ENCODE results near the gene PSMB10.
"Not testable (repeated sequence)": the region's sequence is repeated elsewhere in the genome, so short reads cannot be mapped to it uniquely, and the experiment has no call there.

PSMB10 gene

DNA sequence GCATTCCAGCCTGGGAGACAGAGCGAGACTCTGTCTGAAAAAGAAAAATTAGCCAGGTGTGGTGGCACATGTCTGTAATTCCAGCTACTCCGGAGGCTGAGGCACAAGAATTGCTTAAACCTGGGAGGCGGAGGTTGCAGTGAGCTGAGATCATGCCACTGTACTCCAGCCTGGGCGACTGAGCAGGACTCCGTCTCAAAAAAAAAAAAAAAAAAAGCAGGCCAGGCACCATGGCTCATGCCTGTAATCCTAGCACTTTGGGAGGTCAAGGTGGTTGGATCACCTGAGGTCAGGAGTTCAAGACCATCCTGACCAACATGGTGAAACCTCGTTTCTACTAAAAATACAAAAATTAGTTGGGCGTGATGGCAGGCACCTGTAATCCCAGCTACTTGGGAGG, 35.6 kb upstream of the PSMB10 start:
- not testable (repeated sequence) for H3K79me1 ChIP-seq (ENCODE audit: low read depth, low read length); H3K4me1 ChIP-seq (ENCODE audit: control insufficient read depth in 2 of 2, insufficient read depth in 1 of 2, low read depth in 1 of 2, low read length in 2 of 2); H3K23ac ChIP-seq (ENCODE audit: low read depth, low read length, poor library complexity); H3K18ac ChIP-seq (ENCODE audit: low read length); H2AFZ ChIP-seq (ENCODE audit: low read length); H3K36me3 ChIP-seq (replicated peaks in 1 of 2; ENCODE audit: control insufficient read depth in 2 of 2, insufficient read depth in 2 of 2, low read length in 2 of 2); H3K27ac ChIP-seq (replicated peaks; ENCODE audit: low read length); H2BK5ac ChIP-seq (ENCODE audit: low read length); H3K4ac ChIP-seq (ENCODE audit: low read length); H3K14ac ChIP-seq (ENCODE audit: low read length); H3K9me3 ChIP-seq (replicated peaks in 1 of 2; ENCODE audit: control insufficient read depth in 2 of 2, insufficient read depth in 1 of 2, low read depth in 1 of 2, low read length in 2 of 2); H2BK12ac ChIP-seq (ENCODE audit: low read length); H2BK15ac ChIP-seq (ENCODE audit: low read length); H2AK5ac ChIP-seq (ENCODE audit: low read depth, low read length); H3K27me3 ChIP-seq (ENCODE audit: control insufficient read depth in 3 of 3, insufficient read depth in 3 of 3, low read depth in 1 of 3, low read length in 3 of 3); H3K9ac ChIP-seq (ENCODE audit: low read depth, low read length, poor library complexity); H4K8ac ChIP-seq (ENCODE audit: low read depth, low read length); DNase-seq (ENCODE audit: low spot score); H2BK120ac ChIP-seq (ENCODE audit: low read depth, low read length); H4K91ac ChIP-seq (ENCODE audit: low read depth, low read length, poor library complexity); H3K4me2 ChIP-seq (ENCODE audit: insufficient read depth, low read length, poor library complexity, severe bottlenecking); H3K4me3 ChIP-seq (ENCODE audit: low read length in 2 of 2)
- no CpG with 5 or more reads among the region's 7 CpGs for WGBS, 2 donors (ENCODE audit: extremely low coverage in 2 of 2, insufficient read length in 2 of 2, insufficient replicate concordance in 1 of 2)

DNA sequence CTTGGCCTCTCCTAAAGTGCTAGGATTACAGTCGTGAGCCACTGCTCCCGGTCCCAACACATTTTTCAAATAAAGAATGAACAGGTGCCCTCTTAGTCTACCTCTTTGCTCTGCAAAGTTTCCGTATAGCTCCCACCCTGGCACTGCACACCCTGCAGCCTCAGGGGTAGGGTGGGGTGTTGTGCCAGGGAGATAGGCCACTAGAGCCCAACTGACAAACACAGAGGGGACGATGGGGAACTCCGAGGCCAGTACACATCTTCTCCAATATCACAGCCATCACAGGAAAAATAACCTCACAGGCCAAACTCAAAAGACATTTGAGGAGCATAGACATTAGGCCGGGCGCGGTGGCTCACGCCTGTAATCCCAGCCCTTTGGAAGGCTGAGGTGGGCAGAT, 34.5 kb upstream of the PSMB10 start:
- H2AK5ac ChIP-seq (ENCODE audit: low read depth, low read length): no peak overlapping the region

DNA sequence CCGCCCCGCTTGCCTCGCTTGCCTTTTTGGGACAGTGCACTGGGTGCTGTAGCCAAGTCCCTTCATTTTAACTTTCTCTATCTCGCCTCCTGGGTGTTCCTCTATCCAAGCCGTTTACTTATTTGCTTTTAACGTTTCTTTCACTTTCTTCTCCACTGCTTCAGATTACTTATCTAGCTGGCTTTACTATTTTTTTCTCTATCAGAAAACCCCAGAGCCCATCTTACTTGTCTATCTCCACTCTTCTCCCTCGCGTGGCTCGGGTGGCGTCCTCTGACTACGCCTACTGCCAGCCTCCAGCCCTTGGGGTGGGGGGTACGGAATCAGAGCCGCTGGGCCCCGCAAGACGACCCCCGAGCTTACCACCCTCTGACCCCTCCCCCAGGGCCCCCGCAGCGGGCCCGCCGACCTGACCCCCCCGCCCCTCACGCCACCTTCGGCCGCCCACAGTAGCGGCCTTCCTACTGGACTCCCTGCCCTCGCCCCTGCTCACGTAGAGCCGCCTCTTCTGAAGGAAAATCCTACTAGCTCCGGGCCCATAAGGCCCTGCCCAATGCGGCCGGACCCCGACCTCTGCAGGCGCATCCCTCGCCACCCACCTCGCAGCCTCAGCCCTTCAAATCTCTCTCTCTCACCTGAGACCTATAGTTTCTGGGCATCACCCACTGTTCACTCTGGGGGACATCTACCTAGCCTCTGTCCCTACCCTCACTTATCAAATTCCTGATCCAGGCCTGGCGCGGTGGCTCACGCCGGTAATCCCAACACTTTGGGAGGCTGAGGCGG, 32.8 kb upstream of the PSMB10 start:
- Histone ChIP-seq H2AFZ (ENCODE audit: low read length) (peak overlapping the region; percentile 90), H3K18ac (ENCODE audit: low read length) (peak overlapping the region; percentile 94), H3K36me3 (replicated peaks in 1 of 2; ENCODE audit: control insufficient read depth in 2 of 2, insufficient read depth in 2 of 2, low read length in 2 of 2) (peaks cover 0 to 1% of the 10 kb centered on the region in 2 donors), H3K27me3 (ENCODE audit: control insufficient read depth in 3 of 3, insufficient read depth in 3 of 3, low read depth in 1 of 3, low read length in 3 of 3) (no peaks in the 10 kb centered on the region), H3K4me3 (ENCODE audit: low read length in 2 of 2) (peak overlapping the region; percentile 53 to 78), H3K4me2 (ENCODE audit: insufficient read depth, low read length, poor library complexity, severe bottlenecking) (peak overlapping the region; percentile 74), H3K23ac (ENCODE audit: low read depth, low read length, poor library complexity) (peak overlapping the region; percentile 94), H3K4ac (ENCODE audit: low read length) (peak overlapping the region; percentile 86), H3K14ac (ENCODE audit: low read length) (no peak overlapping the region), H3K27ac (replicated peaks; ENCODE audit: low read length) (peak overlapping the region; percentile 48), H3K9ac (ENCODE audit: low read depth, low read length, poor library complexity) (peak overlapping the region; percentile 72), H2BK15ac (ENCODE audit: low read length) (peak overlapping the region; percentile 98), H3K9me3 (replicated peaks in 1 of 2; ENCODE audit: control insufficient read depth in 2 of 2, insufficient read depth in 1 of 2, low read depth in 1 of 2, low read length in 2 of 2) (no peaks in the 10 kb centered on the region), H3K4me1 (ENCODE audit: control insufficient read depth in 2 of 2, insufficient read depth in 1 of 2, low read depth in 1 of 2, low read length in 2 of 2) (peaks cover 20 to 27% of the 10 kb centered on the region in 2 donors), H3K79me1 (ENCODE audit: low read depth, low read length) (peaks cover 6% of the 10 kb centered on the region), H2AK5ac (ENCODE audit: low read depth, low read length) (peak overlapping the region; percentile 92), H2BK120ac (ENCODE audit: low read depth, low read length) (peak overlapping the region; percentile 96), H4K91ac (ENCODE audit: low read depth, low read length, poor library complexity) (peak overlapping the region; percentile 82), H4K8ac (ENCODE audit: low read depth, low read length) (no peak overlapping the region), H2BK5ac (ENCODE audit: low read length) (no peak overlapping the region), H2BK12ac (ENCODE audit: low read length) (no peak overlapping the region)
- no CpG with 5 or more reads among the region's 40 CpGs for WGBS, 2 donors (ENCODE audit: extremely low coverage in 2 of 2, insufficient read length in 2 of 2, insufficient replicate concordance in 1 of 2)
- peak; percentile 24 for DNase-seq (ENCODE audit: low spot score)

More for the DNA sequence above, 34.5 kb upstream of the PSMB10 start:
- no peak overlapping the region for H4K91ac ChIP-seq (ENCODE audit: low read depth, low read length, poor library complexity)
- no peak overlapping the region for H3K27ac ChIP-seq (replicated peaks; ENCODE audit: low read length)
- H2BK120ac ChIP-seq (ENCODE audit: low read depth, low read length): no peak overlapping the region
- no peak overlapping the region for H2BK5ac ChIP-seq (ENCODE audit: low read length)
- no peaks in the 10 kb centered on the region for H3K36me3 ChIP-seq (replicated peaks in 1 of 2; ENCODE audit: control insufficient read depth in 2 of 2, insufficient read depth in 2 of 2, low read length in 2 of 2)
- no peaks in the 10 kb centered on the region for H3K9me3 ChIP-seq (replicated peaks in 1 of 2; ENCODE audit: control insufficient read depth in 2 of 2, insufficient read depth in 1 of 2, low read depth in 1 of 2, low read length in 2 of 2)
- no peak overlapping the region for H4K8ac ChIP-seq (ENCODE audit: low read depth, low read length)
- no peak overlapping the region for H3K9ac ChIP-seq (ENCODE audit: low read depth, low read length, poor library complexity)
- H2BK12ac ChIP-seq (ENCODE audit: low read length): peak overlapping the region; percentile 75
- no peak overlapping the region for H3K4me3 ChIP-seq (ENCODE audit: low read length in 2 of 2)
- H2AFZ ChIP-seq (ENCODE audit: low read length): no peak overlapping the region
- H3K4me1 ChIP-seq (ENCODE audit: control insufficient read depth in 2 of 2, insufficient read depth in 1 of 2, low read depth in 1 of 2, low read length in 2 of 2): peaks cover 16 to 18% of the 10 kb centered on the region in 2 donors
- no peak overlapping the region for H3K4me2 ChIP-seq (ENCODE audit: insufficient read depth, low read length, poor library complexity, severe bottlenecking)
- no peaks in the 10 kb centered on the region for H3K27me3 ChIP-seq (ENCODE audit: control insufficient read depth in 3 of 3, insufficient read depth in 3 of 3, low read depth in 1 of 3, low read length in 3 of 3)
- H3K14ac ChIP-seq (ENCODE audit: low read length): no peak overlapping the region
- peak overlapping the region; percentile 55 for H2BK15ac ChIP-seq (ENCODE audit: low read length)
- no peak overlapping the region for H3K4ac ChIP-seq (ENCODE audit: low read length)
- H3K23ac ChIP-seq (ENCODE audit: low read depth, low read length, poor library complexity): no peak overlapping the region
- H3K79me1 ChIP-seq (ENCODE audit: low read depth, low read length): peaks cover 6% of the 10 kb centered on the region
- no CpG with 5 or more reads among the region's 9 CpGs for WGBS, 2 donors (ENCODE audit: extremely low coverage in 2 of 2, insufficient read length in 2 of 2, insufficient replicate concordance in 1 of 2)
- DNase-seq (ENCODE audit: low spot score): no peak
- no peak overlapping the region for H3K18ac ChIP-seq (ENCODE audit: low read length)

DNA sequence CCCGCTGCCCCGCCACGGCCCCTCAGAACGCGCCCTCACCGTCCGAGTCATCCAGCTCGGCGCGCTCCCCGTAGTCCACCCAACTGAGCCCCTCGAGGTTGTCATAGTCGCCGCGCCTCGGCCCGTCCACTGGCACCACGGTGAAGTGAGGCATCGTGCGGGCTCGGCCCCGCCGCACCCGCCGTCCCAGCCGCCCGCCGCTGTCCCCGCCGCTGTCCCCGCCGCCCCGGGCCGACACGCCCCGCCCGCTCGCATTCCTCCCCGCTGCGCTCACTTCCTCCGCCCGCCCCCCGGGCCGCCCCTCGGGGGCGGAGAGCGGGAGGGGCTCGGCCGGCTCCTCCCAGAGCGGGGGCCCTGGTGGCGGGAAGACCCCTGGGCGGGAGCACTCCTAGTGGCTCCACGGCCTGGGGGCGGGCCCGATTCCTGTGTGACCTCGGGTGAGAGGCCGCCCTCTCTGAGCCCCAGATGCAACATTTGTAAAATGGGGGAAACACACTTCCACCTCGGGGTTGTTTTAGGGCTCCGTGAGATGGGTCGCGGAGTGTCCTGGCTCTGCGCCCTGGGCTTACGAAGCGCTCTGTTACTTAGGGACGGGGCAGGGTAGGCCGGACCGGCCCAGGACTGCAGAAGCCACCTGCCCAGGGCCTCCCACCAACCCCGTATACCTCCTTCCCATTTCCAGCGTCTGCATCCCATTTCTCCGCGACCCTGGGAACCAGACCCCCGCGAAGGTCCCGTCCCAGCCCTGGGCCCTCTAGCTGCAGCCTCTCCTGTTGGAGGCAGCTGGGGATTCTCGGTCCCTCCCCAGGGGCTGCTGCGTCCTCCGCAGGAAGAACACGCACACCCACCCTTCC, 32.0 kb upstream of the PSMB10 start, which contains the start of gene SLC12A4:
SLC12A4 (minus strand) TSS at position 238 of the 854 bp plus-strand sequence; CDS start at position 154, 84 bp downstream.
- H2AK5ac ChIP-seq (ENCODE audit: low read depth, low read length): peak within 1 kb of the TSS; percentile 92
- H3K4ac ChIP-seq (ENCODE audit: low read length): peak within 1 kb of the TSS; percentile 86
- peak within 1 kb of the TSS; percentile 33 for H3K27ac ChIP-seq (replicated peaks; ENCODE audit: low read length)
- peak within 1 kb of the TSS; percentile 53 to 96 for H3K4me3 ChIP-seq (ENCODE audit: low read length in 2 of 2)
- H3K9me3 ChIP-seq (replicated peaks in 1 of 2; ENCODE audit: control insufficient read depth in 2 of 2, insufficient read depth in 1 of 2, low read depth in 1 of 2, low read length in 2 of 2): no peaks in the 10 kb centered on the region
- H2AFZ ChIP-seq (ENCODE audit: low read length): peak within 1 kb of the TSS; percentile 90
- H3K36me3 ChIP-seq (replicated peaks in 1 of 2; ENCODE audit: control insufficient read depth in 2 of 2, insufficient read depth in 2 of 2, low read length in 2 of 2): peaks cover under 1 to 5% of the 10 kb centered on the region in 2 donors
- peaks cover 11% of the 10 kb centered on the region for H3K79me1 ChIP-seq (ENCODE audit: low read depth, low read length)
- H3K27me3 ChIP-seq (ENCODE audit: control insufficient read depth in 3 of 3, insufficient read depth in 3 of 3, low read depth in 1 of 3, low read length in 3 of 3): no peaks in the 10 kb centered on the region
- H3K4me2 ChIP-seq (ENCODE audit: insufficient read depth, low read length, poor library complexity, severe bottlenecking): peak within 1 kb of the TSS; percentile 74
- peak within 1 kb of the TSS; percentile 98 for H2BK15ac ChIP-seq (ENCODE audit: low read length)
- WGBS, 2 donors (ENCODE audit: extremely low coverage in 2 of 2, insufficient read length in 2 of 2, insufficient replicate concordance in 1 of 2): no CpG with 5 or more reads among the region's 78 CpGs
- peak within 1 kb of the TSS; percentile 97 for H3K18ac ChIP-seq (ENCODE audit: low read length)
- H3K9ac ChIP-seq (ENCODE audit: low read depth, low read length, poor library complexity): peak within 1 kb of the TSS; percentile 86
- H4K8ac ChIP-seq (ENCODE audit: low read depth, low read length): peak within 1 kb of the TSS; percentile 84
- H2BK120ac ChIP-seq (ENCODE audit: low read depth, low read length): peak within 1 kb of the TSS; percentile 96
- H3K23ac ChIP-seq (ENCODE audit: low read depth, low read length, poor library complexity): peak within 1 kb of the TSS; percentile 94
- no peak within 1 kb of the TSS for H2BK5ac ChIP-seq (ENCODE audit: low read length)
- H4K91ac ChIP-seq (ENCODE audit: low read depth, low read length, poor library complexity): peak within 1 kb of the TSS; percentile 82
- H3K14ac ChIP-seq (ENCODE audit: low read length): peak within 1 kb of the TSS; percentile 32
- peak within 1 kb of the TSS; percentile 78 for H2BK12ac ChIP-seq (ENCODE audit: low read length)
- H3K4me1 ChIP-seq (ENCODE audit: control insufficient read depth in 2 of 2, insufficient read depth in 1 of 2, low read depth in 1 of 2, low read length in 2 of 2): peaks cover 20 to 28% of the 10 kb centered on the region in 2 donors
- peak; percentile 64 for DNase-seq (ENCODE audit: low spot score)

Data from neuronal stem cell (in vitro differentiated cells).